Liver (tissue), 3 donors: ENCODE results near the gene MED28.

ENCODE experiments used
- FOXA2 ChIP-seq: IDR thresholded peaks from 2 replicates; pipeline ENCODE4 v1.6.1; 2016; ENCODE audit warnings: antibody characterized with exemption
- GABPA ChIP-seq, 2 donors: IDR thresholded peaks in 1 of 2; conservative IDR thresholded peaks in 1 of 2; 2 replicates each; pipeline ENCODE4 v1.6.1; 2016; ENCODE audit warnings: antibody characterized with exemption in 2 of 2, mild to moderate bottlenecking in 1 of 2, moderate library complexity in 1 of 2
- HNF4G ChIP-seq: IDR thresholded peaks from 2 replicates; pipeline ENCODE4 v1.6.1; 2016; ENCODE audit warnings: antibody characterized with exemption
- RAD21 ChIP-seq, 2 donors: IDR thresholded peaks; 2 replicates each; pipeline ENCODE4 v1.6.1; 2016; ENCODE audit warnings: antibody characterized with exemption in 2 of 2, mild to moderate bottlenecking in 2 of 2
- SP1 ChIP-seq: IDR thresholded peaks from 2 replicates; pipeline ENCODE4 v1.6.1; 2018; ENCODE audit warnings: antibody characterized with exemption, mild to moderate bottlenecking
- TAF1 ChIP-seq: conservative IDR thresholded peaks from 2 replicates; pipeline ENCODE4 v1.6.1; 2016; ENCODE audit warnings: antibody characterized with exemption, mild to moderate bottlenecking
- TF ChIP-seq, protein P1 (sequence below): fragments of 150-350 bp; IDR thresholded peaks from 2 replicates; pipeline ENCODE4 v1.5.1; 2017; ENCODE audit warnings: improper control_type of control experiment, low read depth, low read length; ENCODE audit not compliant: missing input control
- donor health status: healthy.
- donor health status: healthy.

DNA sequence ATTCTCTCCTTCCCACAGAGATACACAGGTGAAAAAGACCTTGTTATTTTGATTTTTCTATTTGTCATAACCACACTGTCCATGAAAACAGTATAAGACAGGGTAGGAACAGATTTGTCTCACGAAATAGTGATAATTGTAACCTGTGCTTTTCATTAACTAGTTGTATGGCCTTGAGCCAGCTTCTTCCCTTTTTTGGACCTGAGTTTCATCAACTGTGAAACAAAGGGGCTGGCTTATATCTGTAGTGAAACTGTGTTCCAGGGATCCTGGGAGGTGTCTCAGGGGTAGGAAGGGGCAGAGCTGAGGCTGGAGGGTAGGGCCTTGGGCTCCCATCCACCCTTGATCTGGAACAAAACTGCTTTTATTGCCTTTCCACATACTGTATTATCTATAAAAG, 50.9 kb downstream of the MED28 start:
- TF ChIP-seq, protein P1, sequence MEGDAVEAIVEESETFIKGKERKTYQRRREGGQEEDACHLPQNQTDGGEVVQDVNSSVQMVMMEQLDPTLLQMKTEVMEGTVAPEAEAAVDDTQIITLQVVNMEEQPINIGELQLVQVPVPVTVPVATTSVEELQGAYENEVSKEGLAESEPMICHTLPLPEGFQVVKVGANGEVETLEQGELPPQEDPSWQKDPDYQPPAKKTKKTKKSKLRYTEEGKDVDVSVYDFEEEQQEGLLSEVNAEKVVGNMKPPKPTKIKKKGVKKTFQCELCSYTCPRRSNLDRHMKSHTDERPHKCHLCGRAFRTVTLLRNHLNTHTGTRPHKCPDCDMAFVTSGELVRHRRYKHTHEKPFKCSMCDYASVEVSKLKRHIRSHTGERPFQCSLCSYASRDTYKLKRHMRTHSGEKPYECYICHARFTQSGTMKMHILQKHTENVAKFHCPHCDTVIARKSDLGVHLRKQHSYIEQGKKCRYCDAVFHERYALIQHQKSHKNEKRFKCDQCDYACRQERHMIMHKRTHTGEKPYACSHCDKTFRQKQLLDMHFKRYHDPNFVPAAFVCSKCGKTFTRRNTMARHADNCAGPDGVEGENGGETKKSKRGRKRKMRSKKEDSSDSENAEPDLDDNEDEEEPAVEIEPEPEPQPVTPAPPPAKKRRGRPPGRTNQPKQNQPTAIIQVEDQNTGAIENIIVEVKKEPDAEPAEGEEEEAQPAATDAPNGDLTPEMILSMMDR: no peak
- TF ChIP-seq HNF4G (no peak), RAD21 (IDR thresholded peaks at IDR 0.05) (no peak), TAF1 (no peak), FOXA2 (no peak), SP1 (no peak), GABPA (IDR thresholded peaks at IDR 0.05 in 1 of 2, conservative IDR thresholded peaks at IDR 0.05 in 1 of 2) (no peak)
